Activated CD4-positive, CD25-positive, alpha-beta regulatory T cell treated with anti-CD3 and anti-CD28 coated beads, Interleukin-2, amount 50 U/mL, for 24 hours (primary cell): ENCODE data around the gene TRPM4.
"Not testable (repeated sequence)": the region's sequence is repeated elsewhere in the genome, so short reads cannot be mapped to it uniquely, and the experiment has no call there.

Experiments
- ATAC-seq, 2 donors: fragments of 150-1000 bp; cut with Tn5 transposase; one replicate each; pipeline ENCODE4 v1.10.0; 2021; ENCODE audit warnings: mild to moderate bottlenecking in 1 of 2, moderate library complexity in 1 of 2

TRPM4 gene

DNA sequence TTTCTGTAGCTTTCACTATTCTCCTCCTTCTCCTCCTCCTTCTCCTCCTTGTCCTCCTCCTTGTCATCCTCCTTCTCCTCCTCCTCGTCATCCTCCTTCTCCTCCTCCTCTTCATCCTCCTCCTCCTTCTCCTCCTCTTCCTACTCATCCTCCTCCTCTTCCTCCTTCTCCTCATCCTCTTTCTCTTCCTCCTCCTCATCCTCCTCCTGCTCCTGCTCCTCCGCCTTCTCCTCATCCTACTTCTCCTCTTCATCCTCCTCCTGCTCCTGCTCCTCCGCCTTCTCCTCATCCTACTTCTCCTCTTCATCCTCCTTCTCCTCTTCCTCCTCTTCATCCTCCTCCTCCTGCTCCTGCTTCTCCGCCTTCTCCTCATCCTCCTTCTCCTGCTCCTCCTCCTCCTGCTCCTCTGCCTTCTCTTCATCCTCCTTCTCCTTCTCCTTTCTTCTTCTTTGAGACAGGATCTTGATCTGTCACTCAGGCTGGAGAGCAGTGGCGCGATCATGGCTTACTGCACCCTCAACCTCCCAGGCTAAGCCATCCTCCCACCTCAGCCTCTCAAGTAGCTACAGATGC lies 36.3 kb downstream of the TRPM4 start:
- no peak for ATAC-seq

DNA sequence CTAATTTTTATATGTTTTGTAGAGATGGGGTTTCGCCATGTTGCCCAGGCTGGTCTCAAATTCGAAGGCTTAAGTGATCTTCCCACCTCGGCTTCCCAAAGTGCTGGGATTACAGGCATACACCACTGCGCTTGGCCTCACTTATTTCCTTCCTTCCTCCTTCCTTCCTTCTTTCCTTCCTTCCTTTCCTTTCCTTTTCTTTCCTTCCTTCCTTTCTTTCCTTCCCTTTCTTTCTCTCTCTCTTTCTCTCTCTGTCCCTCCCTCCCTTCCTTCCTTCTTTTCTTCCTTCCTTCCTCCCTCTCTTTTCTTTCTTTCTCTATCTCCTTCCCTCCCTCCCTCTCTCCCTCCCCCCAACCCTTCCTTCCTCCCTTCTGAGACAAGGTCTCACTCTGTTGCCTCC lies 36.8 kb downstream of the TRPM4 start:
- no peak for ATAC-seq

DNA sequence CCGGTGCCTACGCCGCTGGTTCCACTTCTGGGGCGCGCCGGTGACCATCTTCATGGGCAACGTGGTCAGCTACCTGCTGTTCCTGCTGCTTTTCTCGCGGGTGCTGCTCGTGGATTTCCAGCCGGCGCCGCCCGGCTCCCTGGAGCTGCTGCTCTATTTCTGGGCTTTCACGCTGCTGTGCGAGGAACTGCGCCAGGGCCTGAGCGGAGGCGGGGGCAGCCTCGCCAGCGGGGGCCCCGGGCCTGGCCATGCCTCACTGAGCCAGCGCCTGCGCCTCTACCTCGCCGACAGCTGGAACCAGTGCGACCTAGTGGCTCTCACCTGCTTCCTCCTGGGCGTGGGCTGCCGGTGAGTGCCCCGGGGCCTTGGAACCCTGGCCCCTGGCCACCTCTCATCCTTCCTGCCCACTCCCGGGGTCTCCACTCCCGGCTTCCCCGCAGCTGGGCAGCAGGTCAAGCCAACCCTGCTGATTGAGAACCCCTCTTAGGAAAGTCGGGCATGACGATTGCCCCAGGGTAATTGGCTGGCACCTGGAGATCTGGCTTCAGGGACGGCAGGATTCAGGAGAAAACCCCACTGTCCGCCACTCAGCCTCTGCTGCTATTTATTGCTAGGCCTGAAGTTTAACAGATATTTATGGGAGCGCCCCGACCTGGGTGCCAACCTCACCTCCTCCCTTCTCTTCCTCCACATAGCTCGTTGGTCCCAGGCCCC lies 39.1 kb downstream of the TRPM4 start:
- ATAC-seq = no peak

DNA sequence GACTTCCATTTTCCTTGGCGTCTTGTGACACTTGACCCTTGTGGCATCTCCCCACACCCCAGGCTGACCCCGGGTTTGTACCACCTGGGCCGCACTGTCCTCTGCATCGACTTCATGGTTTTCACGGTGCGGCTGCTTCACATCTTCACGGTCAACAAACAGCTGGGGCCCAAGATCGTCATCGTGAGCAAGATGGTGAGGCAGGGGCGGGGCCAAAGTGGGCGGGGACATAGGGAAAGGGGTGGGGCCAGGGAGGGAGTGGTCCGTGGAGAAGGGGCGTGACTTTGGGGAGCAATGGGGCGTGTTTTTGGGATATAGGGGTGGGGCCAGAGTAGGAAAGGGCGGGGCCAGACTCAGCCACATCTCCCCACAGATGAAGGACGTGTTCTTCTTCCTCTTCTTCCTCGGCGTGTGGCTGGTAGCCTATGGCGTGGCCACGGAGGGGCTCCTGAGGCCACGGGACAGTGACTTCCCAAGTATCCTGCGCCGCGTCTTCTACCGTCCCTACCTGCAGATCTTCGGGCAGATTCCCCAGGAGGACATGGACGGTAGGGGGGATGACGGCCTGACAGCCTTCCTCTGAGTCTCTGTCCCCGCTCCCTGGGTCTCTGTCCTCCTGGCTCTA lies 42.8 kb downstream of the TRPM4 start:
- ATAC-seq = no peak

DNA sequence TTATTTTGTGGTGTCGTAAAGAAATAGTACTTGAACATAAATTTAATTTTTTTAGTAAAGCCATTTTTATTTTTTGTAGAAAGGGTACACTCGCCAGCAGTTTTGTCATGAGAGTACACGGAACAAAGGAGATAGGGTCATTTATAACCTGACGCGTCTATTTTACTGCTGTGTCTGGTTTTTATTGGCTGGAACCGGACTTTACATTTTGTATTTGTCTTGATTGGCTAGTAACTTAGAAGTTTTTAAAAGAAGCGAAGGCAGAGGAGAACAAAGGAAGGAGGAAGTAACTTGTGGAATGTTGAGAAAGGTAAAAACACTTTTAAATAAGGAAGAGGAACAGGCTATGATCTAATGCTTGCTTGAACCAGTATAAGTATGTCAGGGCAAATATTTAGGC lies 43.5 kb downstream of the TRPM4 start:
- ATAC-seq = no peak

DNA sequence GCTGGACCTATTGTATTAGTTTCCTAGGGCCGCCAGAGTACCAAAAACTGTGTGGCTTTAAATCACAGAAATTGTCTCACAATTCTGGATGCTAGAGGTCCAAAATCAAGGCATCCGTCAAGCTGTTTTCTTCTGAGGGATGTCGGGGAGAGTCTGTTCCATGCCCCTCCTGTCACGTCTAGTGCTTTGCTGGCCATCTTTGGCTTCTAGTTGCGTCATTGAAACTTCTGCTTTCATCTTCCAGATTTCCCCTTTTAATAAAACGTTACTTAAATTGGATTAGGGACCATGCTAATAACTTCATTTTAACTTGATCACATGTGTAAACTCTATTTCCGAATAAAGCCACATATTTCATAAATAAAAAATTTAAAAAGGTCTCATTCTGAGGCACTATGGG lies 47.5 kb downstream of the TRPM4 start:
- ATAC-seq = no peak

DNA sequence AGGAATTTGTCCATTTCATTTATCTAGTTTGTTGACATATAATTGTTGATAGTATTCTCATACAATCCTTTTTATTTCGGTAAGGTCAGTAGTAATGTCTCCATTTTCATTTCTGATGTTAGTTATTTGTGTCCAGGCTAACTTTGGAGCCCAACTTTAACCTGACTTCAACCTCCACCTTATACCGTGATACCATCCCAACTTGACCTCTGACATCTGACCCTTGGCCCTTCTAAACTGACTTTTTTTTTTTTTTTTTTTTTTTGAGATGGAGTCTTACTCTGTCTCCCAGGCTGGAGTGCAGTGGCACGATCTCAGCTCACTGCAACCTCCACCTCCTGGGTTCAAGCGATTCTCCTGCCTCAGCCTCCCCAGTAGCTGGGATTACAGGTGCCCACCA lies 51.9 kb downstream of the TRPM4 start:
- not testable (repeated sequence) for ATAC-seq

DNA sequence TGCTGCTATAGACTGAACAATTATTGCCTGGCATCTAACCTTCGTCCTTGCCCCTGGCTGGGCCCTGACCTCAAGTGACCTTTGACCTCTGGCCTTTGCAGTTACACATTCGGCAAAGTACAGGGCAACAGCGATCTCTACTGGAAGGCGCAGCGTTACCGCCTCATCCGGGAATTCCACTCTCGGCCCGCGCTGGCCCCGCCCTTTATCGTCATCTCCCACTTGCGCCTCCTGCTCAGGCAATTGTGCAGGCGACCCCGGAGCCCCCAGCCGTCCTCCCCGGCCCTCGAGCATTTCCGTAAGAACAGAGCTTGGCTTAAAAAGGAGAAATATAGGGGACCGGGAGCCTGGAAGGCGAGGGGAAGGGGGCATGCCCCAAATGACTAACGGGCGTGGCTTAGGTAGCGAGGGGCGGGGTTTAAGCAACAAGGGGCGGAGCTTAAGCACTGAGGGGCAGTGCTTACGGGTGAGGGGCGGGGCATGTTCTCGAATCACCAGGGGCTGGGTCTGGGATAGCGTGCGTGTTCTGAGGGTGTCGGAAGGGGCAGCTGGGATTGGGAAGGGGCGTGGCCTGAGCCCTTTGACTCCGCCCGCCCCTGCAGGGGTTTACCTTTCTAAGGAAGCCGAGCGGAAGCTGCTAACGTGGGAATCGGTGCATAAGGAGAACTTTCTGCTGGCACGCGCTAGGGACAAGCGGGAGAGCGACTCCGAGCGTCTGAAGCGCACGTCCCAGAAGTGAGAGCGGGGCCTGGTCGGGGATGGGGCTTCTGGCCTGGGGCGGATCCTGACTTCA lies 52.7 kb downstream of the TRPM4 start:
- ATAC-seq = peak in 1 of 2 donors; percentile 56

DNA sequence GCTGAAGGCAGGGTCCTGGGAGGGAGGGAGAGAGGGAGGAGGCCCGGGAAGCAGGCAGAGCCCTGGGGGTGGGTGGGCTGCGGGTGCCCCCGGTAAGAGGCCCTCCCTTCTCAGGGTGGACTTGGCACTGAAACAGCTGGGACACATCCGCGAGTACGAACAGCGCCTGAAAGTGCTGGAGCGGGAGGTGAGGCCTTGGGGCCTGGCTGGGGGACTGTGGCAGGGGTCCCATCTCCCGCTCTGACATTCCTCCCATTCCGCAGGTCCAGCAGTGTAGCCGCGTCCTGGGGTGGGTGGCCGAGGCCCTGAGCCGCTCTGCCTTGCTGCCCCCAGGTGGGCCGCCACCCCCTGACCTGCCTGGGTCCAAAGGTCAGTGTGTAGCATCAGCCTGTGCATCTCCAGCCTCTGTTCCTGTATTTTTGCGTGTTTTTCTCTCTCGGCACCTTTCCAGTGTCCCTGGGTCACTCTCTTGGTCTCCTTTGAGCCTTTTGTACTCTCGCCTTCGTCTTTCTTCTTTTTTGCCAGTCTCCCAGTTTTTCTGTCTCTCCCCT lies 53.4 kb downstream of the TRPM4 start:
- ATAC-seq = no peak

DNA sequence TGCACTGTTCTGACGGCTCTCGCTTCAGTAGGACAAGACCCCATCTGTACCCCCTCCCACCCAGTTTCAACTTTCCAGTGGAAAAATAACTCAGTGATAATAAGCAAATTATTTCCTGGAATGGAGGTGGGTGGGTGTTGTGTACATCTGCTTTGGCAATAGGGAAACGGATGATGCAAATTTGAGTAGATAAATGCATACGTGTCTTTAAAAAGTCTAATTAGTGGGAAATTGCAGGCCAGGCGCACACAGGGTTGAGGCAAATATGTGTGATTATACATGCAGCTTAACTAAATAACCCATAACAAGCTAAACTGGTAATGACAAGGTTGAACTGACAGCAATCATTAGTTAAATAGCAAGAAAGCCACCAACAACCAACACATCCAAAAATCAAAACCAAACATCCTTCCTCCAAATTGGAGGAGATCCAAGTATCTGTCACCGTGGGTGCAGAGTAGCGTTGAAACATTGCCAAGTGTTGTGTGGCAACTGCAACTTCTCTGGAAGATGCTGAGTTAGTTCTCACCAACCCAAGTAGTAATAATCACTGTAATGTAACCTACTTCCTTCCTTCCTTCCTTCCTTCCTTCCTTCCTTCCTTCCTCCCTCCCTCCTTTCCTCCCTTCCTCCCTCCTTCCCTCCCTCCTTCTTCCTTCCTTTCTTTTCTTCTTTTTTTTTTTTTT lies 54.6 kb downstream of the TRPM4 start:
- ATAC-seq = no peak

DNA sequence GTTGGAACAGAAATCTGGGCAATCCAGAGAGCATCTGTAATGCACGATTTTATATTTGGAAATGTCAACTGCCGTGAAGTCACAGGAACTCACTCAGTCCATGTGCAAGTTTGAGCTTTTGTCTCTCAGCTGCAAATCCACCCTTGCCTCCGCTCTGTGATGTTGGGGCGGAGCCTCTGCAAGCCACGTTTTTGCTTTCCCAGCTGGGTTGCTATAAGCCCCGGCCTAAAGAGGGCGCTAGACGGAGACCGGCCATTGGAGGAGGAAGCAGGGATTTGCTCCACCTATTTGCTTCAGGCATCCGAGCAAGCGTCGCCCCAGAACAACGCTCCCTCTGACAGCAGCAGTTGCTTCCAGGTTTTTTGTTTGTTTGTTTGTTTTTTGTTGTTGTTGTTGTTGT lies 56.2 kb downstream of the TRPM4 start:
- no peak for ATAC-seq

DNA sequence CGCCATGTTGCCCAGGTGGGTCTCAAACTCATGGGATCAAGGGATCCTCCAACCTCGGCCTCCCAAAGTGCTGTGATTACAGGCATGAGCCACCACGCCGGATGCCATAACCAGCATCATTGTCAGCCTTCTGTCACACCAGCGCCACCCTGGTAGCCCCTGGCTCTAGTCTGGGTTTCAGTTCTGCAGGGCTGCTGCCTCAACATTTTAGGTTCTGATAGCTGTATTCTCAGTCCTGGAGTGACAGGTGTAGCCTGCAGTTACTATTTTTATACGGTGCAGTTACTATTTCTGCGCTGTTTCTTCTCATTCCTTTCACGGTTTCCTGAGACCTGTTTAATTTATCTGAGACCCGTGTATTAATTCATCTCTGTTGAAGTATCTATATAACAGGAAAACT lies 57.1 kb downstream of the TRPM4 start:
- ATAC-seq = no peak

DNA sequence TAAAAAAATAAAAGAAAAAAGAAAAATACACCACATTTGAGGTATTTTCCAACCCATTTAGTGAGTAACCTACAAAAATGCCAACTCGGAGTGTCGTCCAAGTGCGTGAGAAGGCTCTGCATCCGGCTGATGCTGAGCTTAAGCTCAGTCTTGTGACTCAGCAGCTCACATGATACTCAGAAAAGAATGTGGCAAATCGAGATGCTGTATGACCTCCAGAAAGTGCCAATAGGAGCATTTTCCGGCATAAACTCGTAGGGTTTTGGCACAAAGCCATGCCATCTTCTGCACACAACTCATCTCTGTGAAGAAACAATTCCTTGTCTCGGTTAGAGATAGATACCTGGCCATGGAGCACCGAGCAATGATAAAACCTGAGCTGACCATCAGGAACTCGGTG lies 58.5 kb downstream of the TRPM4 start:
- no peak for ATAC-seq

DNA sequence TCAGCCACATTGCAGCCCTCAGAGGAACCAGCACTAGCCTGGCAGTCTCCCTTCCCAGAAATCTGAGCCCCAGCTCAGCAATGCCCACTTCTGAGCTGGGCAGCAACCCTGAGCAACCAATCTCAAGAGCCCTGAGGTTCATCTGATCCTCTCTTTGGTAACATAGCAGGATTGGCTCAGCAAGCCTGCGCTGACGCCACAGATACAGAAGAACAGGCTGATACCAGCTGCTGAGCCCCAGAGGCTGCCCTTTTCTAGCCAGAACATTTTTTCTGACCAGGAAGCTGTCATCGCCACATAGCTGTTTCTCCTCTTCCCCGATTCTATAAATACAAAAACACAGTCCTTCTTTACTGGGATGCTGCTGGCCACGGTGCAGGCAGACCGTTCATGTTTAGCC lies 59.8 kb downstream of the TRPM4 start:
- ATAC-seq = no peak

DNA sequence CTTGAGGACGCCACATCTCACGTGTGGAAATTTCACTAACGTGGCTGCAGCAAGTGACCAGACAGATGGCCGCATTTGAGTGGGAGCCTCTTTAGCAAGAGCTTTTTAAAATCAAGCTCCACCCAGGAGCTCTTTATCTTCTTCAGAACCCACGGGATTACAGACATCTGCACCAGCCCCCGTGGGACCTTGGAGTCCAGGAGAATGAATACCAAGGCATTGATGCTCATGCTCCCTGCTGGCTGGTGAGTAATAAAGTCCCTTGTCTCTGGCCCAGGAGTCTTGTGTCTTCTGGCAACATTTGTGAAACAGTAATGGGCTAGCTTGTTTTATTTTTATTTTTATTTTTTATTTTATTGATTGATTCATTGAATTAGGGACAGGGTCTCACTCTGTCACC lies 64.4 kb downstream of the TRPM4 start:
- no peak for ATAC-seq

DNA sequence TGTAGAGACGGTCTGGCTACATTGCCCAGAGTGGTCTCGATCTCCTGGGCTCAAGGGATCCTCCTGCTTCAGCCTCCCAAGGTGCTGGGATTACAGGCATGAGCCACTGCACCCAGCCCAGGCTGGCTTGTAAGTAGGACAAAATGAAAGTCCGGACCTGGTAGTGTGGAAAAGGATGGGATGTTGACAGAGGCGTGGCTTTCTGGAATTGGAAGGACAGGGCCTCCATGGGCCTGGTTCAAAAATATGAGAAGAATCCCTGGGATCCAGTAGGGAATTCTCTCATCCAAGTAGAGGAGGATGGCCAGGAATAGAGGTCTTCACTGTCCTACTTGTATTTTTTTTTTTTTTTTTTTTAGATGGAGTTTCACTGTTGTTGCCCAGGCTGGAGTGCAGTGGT lies 64.9 kb downstream of the TRPM4 start:
- ATAC-seq = no peak

DNA sequence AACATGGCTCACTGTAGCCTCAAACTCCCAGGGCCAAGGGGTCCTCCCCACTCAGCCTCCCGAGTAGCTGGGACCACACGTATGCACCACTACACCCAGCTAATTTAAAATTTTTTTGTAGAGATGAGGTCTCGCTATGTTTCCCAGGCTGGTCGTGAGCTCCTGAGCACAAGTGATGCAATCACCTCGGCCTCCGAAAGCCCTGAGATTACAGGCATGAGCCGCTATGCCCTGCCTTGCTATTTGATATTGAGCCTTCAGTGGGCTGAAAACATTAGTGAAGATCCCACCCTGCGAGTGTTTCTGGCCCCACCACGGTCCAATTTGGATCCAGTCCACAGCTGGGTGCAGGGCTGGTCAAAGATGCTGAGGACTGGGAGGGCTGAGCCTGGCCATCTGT lies 65.9 kb downstream of the TRPM4 start:
- ATAC-seq = no peak

DNA sequence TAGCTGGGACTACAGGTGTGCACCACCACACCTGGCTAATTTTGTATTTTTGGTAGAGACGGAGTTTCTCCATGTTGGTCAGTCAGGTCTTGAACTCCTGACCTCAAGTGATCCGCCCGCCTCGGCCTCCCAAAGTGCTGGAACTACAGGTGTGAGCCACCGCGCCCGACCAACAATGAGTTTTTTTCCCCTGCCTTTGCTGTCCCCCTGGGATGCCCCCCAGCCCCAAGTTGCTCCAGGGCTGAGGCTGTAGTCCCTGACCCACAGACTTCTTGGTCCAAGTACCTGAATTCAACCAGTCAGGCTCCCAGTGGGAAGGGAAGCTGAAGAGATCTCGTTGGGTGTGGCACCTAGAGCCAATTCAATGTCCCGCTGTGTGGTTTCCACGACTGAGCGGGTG lies 66.8 kb downstream of the TRPM4 start:
- ATAC-seq = not testable (repeated sequence)

DNA sequence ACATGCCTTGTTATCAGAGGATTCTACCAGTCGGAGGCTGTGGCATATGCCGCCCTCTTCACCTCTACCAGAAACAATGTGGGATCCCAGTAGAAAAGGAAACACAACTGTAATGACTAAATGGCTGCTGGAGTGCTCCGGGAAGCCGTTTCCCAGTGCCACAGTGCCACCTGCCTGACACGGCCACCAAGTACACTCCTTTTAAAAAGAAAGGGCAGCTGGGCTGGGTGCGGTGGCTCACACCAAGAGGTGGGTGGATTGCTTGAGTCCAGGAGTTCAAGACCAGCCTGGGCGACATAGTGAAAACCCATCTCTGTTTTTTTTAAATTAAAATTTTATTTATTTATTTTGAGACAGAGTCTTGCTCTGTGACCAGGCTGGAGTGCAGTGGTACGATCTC lies 67.3 kb downstream of the TRPM4 start:
- ATAC-seq = no peak

DNA sequence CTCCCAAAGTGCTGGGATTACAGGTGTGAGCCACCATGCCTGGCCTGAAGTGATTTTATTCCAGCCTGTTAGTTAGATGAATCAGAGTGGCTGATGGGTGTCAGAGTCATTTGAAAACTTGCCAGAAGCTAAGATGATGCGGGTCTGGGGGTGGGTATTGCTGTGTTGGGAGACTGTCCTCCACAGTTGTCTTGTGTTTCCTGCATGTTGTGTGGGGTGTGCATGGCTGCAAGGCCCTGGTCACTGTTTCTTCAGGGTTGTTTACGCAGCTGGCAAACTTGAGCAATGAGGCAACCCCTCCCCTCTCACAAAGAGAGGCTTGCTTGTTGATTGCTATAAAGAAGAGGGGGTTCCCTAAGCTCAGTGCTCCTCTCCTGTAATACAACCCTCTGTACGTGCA lies 71.8 kb downstream of the TRPM4 start:
- no peak for ATAC-seq

DNA sequence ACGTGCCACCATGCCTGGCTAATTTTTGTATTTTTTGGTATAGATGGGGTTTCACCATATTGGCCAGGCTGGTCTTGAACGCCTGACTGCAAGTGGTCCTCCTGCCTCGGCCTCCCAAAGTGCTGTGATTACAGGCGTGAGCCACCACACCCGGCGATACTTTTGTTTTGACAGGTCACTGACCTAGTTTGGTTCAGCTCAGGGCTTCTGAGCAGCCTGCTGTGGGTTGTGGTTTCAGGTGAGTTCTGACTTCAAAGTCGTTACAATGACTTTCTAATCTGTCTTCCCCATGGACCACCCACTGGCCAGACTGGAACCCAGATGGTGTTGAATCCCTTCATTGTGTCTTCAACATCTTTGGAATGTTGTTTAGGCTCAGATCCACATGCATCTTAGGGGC lies 73.8 kb downstream of the TRPM4 start:
- peak in 1 of 2 donors; percentile 60 for ATAC-seq

DNA sequence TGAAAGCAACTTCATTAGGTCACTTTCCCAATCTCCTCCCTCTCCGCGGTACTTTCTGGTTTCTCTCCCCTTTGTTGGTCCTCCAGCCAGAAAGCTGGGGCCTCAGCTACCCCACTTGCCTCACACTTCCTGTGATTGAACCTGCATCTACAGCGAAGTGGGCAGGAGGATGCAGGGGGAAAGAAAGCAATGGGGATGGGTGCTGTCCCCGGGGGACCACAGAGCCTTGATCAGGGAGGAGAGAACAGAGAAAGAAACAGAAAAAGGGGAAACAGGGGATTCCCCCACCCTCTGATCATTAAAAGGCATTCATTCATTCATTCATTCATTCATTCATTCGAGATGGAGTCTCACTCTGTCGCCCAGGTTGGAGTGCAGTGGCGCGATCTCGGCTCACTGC lies 74.2 kb downstream of the TRPM4 start:
- ATAC-seq = peak in 1 of 2 donors; percentile 41

DNA sequence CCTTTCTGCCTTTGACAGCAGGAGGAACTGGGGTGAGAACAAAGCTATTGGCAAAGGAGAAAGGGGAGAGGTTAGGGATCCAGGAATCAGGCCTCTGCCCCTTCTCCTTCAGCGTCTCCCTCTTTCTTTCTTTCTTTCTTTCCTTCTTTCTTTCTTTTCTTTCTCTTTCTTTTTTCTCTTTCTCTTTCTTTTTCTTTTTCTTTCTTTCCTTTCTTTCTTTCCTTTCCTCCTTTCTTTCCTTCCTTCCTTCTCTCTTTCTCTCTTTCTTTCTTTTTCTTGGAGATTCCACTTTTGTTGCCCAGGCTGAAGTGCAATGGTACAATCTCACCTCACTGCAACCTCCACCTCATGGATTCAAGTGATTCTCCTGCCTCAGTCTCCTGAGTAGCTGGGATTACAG lies 75.6 kb downstream of the TRPM4 start:
- no peak for ATAC-seq
